Measurements from ENCODE around the gene LSM14A.

Gene LSM14A

GRCh38 chr19:34218818-34219164 lies 46.5 kb downstream of the LSM14A start (continued):
- TF ChIP-seq ZBTB44 (tag by site-specific recombination; IDR thresholded peaks at IDR 0.05) (peak; percentile 54; the same call in 1 of the 2 replicates), GLI2 (tag by site-specific recombination; IDR thresholded peaks at IDR 0.05; ENCODE audit: borderline replicate concordance, low read depth) (0 out of 2 replicates have a peak, but pooled peaks have one; percentile 31), ZNF146 (tag by site-specific recombination; IDR thresholded peaks at IDR 0.05) (0 out of 2 replicates have a peak, but pooled peaks have one; percentile 1), OVOL3 (tag by site-specific recombination; IDR thresholded peaks at IDR 0.05) (peak; percentile 16; the same call in 1 of the 2 replicates), ZNF354C (tag by site-specific recombination; IDR thresholded peaks at IDR 0.05; ENCODE audit: borderline replicate concordance, low read depth) (no peak), IKZF3 (tag by site-specific recombination; IDR thresholded peaks at IDR 0.05) (peak; percentile 73), ZNF302 (tag by site-specific recombination; IDR thresholded peaks at IDR 0.05; ENCODE audit: low read depth) (0 out of 2 replicates have a peak, but pooled peaks have one; percentile 2), MZF1 (tag by site-specific recombination; IDR thresholded peaks at IDR 0.05; ENCODE audit: borderline replicate concordance) (peak; percentile 21; the same call in 1 of the 2 replicates), KLF16 (tag by site-specific recombination; IDR thresholded peaks at IDR 0.05) (peak; percentile 4; the same call in 1 of the 2 replicates)

- Histone ChIP-seq H3K36me3 (ENCODE audit: control insufficient read depth in 2 of 2, insufficient read depth in 1 of 2, low read length in 2 of 2) (peaks cover 70 to 83% of the 10 kb centered on the region in 2 experiments), H3K4me3 (ENCODE audit: low read depth, low read length) (no peak overlapping the region), H3K27ac (ENCODE audit: extremely low read depth, low read depth, low read length) (no peak overlapping the region), H3K4me1 (ENCODE audit: control insufficient read depth, insufficient read depth, low read length) (peaks cover 39% of the 10 kb centered on the region), H3K9me3 (ENCODE audit: control insufficient read depth, insufficient read depth, low read depth, low read length) (no peaks in the 10 kb centered on the region)
- CTCF ChIA-PET, result interaction anchor here (0.6 to 6.8 kb wide), 43 partner anchors 10 to 1165 kb away, joined by 3 to 64 read pairs (median 5); partner anchors contain the start of gene LSM14A
- POLR2A ChIA-PET, result interaction anchor here (0.5 to 0.8 kb wide), 2 partner anchors 47 to 1306 kb away, joined by 4 to 5 read pairs; no protein-coding TSS in a partner anchor
- no peak for TF ChIP-seq TSHZ1 (tag by site-specific recombination; IDR thresholded peaks at IDR 0.05; ENCODE audit: borderline replicate concordance)
- TF ChIP-seq ZNF23 (tag by site-specific recombination; IDR thresholded peaks at IDR 0.05; ENCODE audit: borderline replicate concordance), result no peak
- no peak for TF ChIP-seq ZNF169 (tag by site-specific recombination; IDR thresholded peaks at IDR 0.05)
- TF ChIP-seq ZNF654 (tag by site-specific recombination; IDR thresholded peaks at IDR 0.05; ENCODE audit: low read depth), result peak; percentile 83
- no peak for TF ChIP-seq SETDB1 (IDR thresholded peaks at IDR 0.05; ENCODE audit: insufficient read length, low read length)
- TF ChIP-seq YY1 (tag by site-specific recombination; IDR thresholded peaks at IDR 0.05), result no peak
- TF ChIP-seq ZSCAN5A (tag by site-specific recombination; IDR thresholded peaks at IDR 0.05), result no peak
- no peak for TF ChIP-seq MYNN (tag by site-specific recombination; IDR thresholded peaks at IDR 0.05; ENCODE audit: borderline replicate concordance)
- no peak for TF ChIP-seq PATZ1 (tag by site-specific recombination; IDR thresholded peaks at IDR 0.05)
- no peak for TF ChIP-seq ZNF626 (tag by site-specific recombination; IDR thresholded peaks at IDR 0.05)
- no peak for TF ChIP-seq ZNF792 (tag by site-specific recombination; IDR thresholded peaks at IDR 0.05)
- 0 out of 2 replicates have a peak, but pooled peaks have one; percentile 39 for TF ChIP-seq KLF10 (tag by site-specific recombination; IDR thresholded peaks at IDR 0.05)
- no peak for TF ChIP-seq MEIS1 (CRISPR knock-in tag; IDR thresholded peaks at IDR 0.05; ENCODE audit: borderline replicate concordance)
- TF ChIP-seq ZNF221 (tag by site-specific recombination; IDR thresholded peaks at IDR 0.05; ENCODE audit: borderline replicate concordance), result no peak
- TF ChIP-seq ZNF202 (tag by site-specific recombination; IDR thresholded peaks at IDR 0.05; ENCODE audit: borderline replicate concordance), result no peak
- TF ChIP-seq SP3 (tag by site-specific recombination; IDR thresholded peaks at IDR 0.05), result 0 out of 2 replicates have a peak, but pooled peaks have one; percentile 12
- TF ChIP-seq ZNF423 (tag by site-specific recombination; IDR thresholded peaks at IDR 0.05), result no peak
- no peak for TF ChIP-seq ZNF404 (tag by site-specific recombination; IDR thresholded peaks at IDR 0.05)
- TF ChIP-seq ZNF155 (tag by site-specific recombination; IDR thresholded peaks at IDR 0.05), result no peak
- no peak for TF ChIP-seq YY2 (tag by site-specific recombination; IDR thresholded peaks at IDR 0.05)
Observed at GRCh38 chr19:34220472-34221063, 48.3 kb downstream of the LSM14A start.
